Body of pancreas (tissue), 4 donors: ENCODE results near the gene CCM2. TPM values are rescaled to one million over a fixed set of nuclear protein-coding genes. Genes with fewer than 3 reads are reported as not detected.

Experiments
- ATAC-seq: fragments of 150-250 bp; one replicate; pipeline ENCODE4 v1.9.1; 2016
- DNase-seq, 4 donors: peaks; one replicate each; pipeline ENCODE4 v3.0.0-alpha.2; 2019
- H3K27ac ChIP-seq, 4 donors: fragments of 200-600 bp; sonication (generic); 1 replicate in 3 of 4; 2 replicates in 1 of 4; pipeline versions ENCODE4 v1.5.1 to v1.6.1; 2016 to 2019; ENCODE audit warnings: mild to moderate bottlenecking in 1 of 4, mixed read lengths in 1 of 4, moderate library complexity in 1 of 4
- H3K27me3 ChIP-seq, 2 donors: fragments of 200-600 bp; sonication (generic); one replicate each; pipeline ENCODE4 v1.6.0; 2016; ENCODE audit warnings: mild to moderate bottlenecking in 1 of 2
- H3K36me3 ChIP-seq, 2 donors: fragments of 200-600 bp; sonication (generic); replicated peaks in 1 of 2; 2 replicates each; pipeline ENCODE4 v1.5.1; 2016; ENCODE audit warnings: low read depth in 2 of 2; ENCODE audit not compliant: insufficient read depth in 1 of 2
- H3K4me1 ChIP-seq: fragments of 200-600 bp; sonication (generic); one replicate; pipeline ENCODE4 v1.6.0; 2016
- H3K4me3 ChIP-seq, 2 donors: fragments of 200-600 bp; sonication (generic); 1 replicate in 1 of 2; 2 replicates in 1 of 2; pipeline ENCODE4 v1.5.1; 2016 to 2019
- H3K9me3 ChIP-seq, 3 donors: fragments of 200-600 bp; sonication (generic); 1 replicate in 2 of 3; 2 replicates in 1 of 3; pipeline ENCODE4 v1.5.1; 2016
- CTCF ChIP-seq, 7 experiments: fragments of 450-650 bp in 4 of 7; fragments of 200-600 bp in 3 of 7; sonication (generic) in 3 of 7; IDR thresholded peaks; one replicate each; pipeline ENCODE4 v1.5.1; 2016 to 2019; ENCODE audit warnings: antibody characterized with exemption in 7 of 7
- POLR2A ChIP-seq, 3 donors: fragments of 450-650 bp; IDR thresholded peaks; one replicate each; pipeline ENCODE4 v1.6.1; 2016; ENCODE audit warnings: antibody characterized with exemption in 3 of 3, mild to moderate bottlenecking in 2 of 3
- WGBS, 2 donors: methylation state at CpG; one replicate each; pipeline ENCODE4 v1.1.5; 2017; 5-methylcytosine and 5-hydroxymethylcytosine counted together
- intact Hi-C: fragments of 100-400 bp; cut with DNase I; formaldehyde crosslinking; loops from one replicate; pipeline ENCODE4 v1.15.1; 2023
- total RNA-seq, 2 donors: library from RNA; depleted of rRNA; stranded (reverse); fragments of >200 nt; gene quantifications; one replicate each; pipeline ENCODE4 v1.1.0, GENCODE V29; 2016

The CCM2 gene
- total RNA-seq, 2 donors from 2014 or later, result 19.4 to 22.3 TPM

DNA sequence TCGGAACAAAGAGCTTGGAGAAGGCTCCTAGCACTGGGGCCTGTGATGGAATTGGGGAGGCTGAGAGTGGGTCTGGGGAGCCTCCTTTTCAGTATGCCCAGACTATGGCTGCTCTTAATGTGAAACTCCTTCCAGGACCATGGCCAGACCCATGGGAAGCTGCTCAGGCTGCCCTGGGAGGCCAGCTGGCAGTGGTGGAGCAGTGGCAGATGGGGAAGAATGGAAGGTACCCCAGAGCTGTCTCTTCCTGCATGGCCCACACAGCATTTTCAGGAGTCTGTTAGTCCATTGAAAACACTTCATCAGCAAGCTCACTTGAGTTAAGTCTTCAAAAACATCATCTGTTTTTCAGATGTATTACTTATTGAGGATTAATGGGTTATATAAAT is 70.2 kb downstream of the CCM2 start:
- intact Hi-C loops, result no loop called here
- Histone ChIP-seq H3K9me3 (no peaks in the 10 kb centered on the region), H3K4me1 (no peaks in the 10 kb centered on the region), H3K27me3 (no peaks in the 10 kb centered on the region), H3K36me3 (peaks cover 0 to 12% of the 10 kb centered on the region in 2 donors), H3K4me3 (no peak overlapping the region), H3K27ac (no peak overlapping the region)
- no peak for TF ChIP-seq CTCF (IDR thresholded peaks at IDR 0.05)
- TF ChIP-seq POLR2A (IDR thresholded peaks at IDR 0.05), result no peak
- no peak for DNase-seq
- WGBS, 2 donors, result 78 to 80% methylated on average over 1 of the region's 1 CpG
- ATAC-seq, result no peak

GRCh38 chr7:45071528-45071927 is 71.5 kb downstream of the CCM2 start:
- no peaks in the 10 kb centered on the region for H3K4me1 ChIP-seq
- H3K36me3 ChIP-seq, result peaks cover 0 to 17% of the 10 kb centered on the region in 2 donors
- 88 to 91% methylated on average over 3 of the region's 3 CpGs for WGBS, 2 donors
- H3K4me3 ChIP-seq, result no peak overlapping the region
- DNase-seq, result no peak
- no peaks in the 10 kb centered on the region for H3K9me3 ChIP-seq
- no peak overlapping the region for H3K27ac ChIP-seq
- TF ChIP-seq POLR2A (IDR thresholded peaks at IDR 0.05) (no peak), CTCF (IDR thresholded peaks at IDR 0.05) (no peak)
- H3K27me3 ChIP-seq, result no peaks in the 10 kb centered on the region
- ATAC-seq, result no peak
- intact Hi-C loops, result no loop called here

DNA sequence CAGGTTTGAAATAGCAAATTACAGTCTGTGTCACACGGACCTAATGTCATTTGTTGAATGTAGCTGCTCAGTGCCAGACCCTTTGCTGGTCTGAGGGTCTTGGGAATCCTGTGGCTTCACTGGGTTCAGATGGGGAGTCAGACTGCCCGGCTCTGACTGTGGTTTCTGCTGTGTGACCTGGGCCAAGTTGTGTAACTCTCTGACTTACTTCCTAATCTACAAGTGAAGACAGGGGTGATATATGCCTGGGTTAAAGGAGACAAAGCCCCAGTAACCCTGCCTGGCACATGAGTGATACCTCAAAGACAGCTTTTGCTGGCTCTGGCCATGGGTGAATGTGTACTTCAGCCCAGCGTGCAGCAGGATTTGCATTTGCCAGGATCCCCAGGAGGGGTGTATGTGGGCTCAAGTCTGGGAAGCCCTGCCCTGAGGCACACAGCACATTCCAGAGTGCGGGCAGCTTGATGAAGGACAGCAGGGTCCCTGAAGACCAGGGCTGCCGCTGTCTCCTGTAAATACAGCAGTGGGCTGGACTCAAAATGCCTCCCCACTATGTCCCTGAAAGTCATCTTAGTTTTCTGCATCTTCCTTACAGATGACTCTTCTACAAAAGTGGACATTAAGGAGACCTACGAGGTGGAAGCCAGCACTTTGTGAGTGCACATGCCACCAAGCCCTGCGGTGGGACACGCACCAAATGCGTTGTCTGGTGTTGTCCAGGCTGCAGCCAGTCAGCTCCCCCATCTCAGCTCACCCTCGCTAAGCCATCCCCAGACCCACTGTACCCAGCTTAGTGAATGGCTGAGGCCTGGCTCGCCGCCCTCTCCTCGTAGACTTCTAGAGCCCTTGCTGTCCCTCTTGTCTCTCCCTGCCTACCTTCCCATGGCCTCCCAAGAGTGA is 72.4 kb downstream of the CCM2 start:
- TF ChIP-seq POLR2A (IDR thresholded peaks at IDR 0.05), result no peak
- no peak for TF ChIP-seq CTCF (IDR thresholded peaks at IDR 0.05)
- ATAC-seq (no peak), DNase-seq (no peak)
- intact Hi-C loops, result no loop called here
- H3K4me1 ChIP-seq, result no peaks in the 10 kb centered on the region
- no peaks in the 10 kb centered on the region for H3K9me3 ChIP-seq
- WGBS, 2 donors, result 84 to 85% methylated on average over 10 to 13 of the region's 13 CpGs
- no peak overlapping the region for H3K27ac ChIP-seq
- no peak overlapping the region for H3K4me3 ChIP-seq
- no peaks in the 10 kb centered on the region for H3K27me3 ChIP-seq
- H3K36me3 ChIP-seq, result peaks cover 0 to 17% of the 10 kb centered on the region in 2 donors

DNA sequence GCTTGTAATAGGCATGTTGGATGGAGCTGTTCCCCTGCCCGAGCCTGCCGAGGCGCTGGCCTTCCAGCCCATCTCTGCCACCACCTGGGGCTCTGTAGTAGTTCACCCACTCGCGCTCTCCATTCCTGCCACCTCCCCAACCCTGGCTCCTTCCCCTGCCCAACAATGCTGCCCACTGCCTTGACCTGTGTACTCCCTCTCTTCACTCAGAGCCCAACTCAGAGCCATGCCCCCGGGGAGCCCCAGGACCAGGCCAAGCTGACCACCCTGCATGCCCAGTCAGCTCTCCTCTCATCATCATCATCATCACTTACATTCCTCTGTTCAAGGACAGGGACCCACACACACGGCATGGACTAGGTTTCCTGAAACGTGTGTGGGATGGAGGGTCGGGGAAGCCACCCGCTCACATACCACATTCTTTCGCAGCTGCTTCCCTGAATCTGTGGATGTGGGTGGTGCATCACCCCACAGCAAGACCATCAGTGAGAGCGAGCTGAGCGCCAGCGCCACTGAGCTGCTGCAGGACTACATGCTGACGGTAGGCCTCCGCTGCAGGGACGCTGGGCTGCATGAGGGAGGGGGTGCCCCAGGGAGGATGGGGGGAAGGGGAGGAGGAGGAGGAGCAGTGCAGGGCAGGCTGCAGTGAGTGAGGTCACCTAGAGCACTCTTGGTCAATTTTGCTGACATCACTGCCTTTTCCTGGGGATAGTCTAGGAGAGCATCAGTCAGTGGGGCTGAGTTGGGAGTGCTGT is 73.2 kb downstream of the CCM2 start:
- Histone ChIP-seq H3K9me3 (no peaks in the 10 kb centered on the region), H3K4me1 (no peaks in the 10 kb centered on the region), H3K27me3 (no peaks in the 10 kb centered on the region), H3K27ac (no peak overlapping the region), H3K4me3 (no peak overlapping the region), H3K36me3 (peaks cover 0 to 17% of the 10 kb centered on the region in 2 donors)
- intact Hi-C loops, result no loop called here
- TF ChIP-seq POLR2A (IDR thresholded peaks at IDR 0.05), result no peak
- TF ChIP-seq CTCF (IDR thresholded peaks at IDR 0.05), result no peak
- DNase-seq (no peak), ATAC-seq (no peak)
- 85 to 88% methylated on average over 17 of the region's 17 CpGs for WGBS, 2 donors
